ENCODE data around the gene NXPH3.
A peak's percentile ranks its signal among the peaks of the same experiment; 100 is the strongest.
"Not testable (repeated sequence)": the region's sequence is repeated elsewhere in the genome, so short reads cannot be mapped to it uniquely, and the experiment has no call there.

NXPH3 gene

DNA sequence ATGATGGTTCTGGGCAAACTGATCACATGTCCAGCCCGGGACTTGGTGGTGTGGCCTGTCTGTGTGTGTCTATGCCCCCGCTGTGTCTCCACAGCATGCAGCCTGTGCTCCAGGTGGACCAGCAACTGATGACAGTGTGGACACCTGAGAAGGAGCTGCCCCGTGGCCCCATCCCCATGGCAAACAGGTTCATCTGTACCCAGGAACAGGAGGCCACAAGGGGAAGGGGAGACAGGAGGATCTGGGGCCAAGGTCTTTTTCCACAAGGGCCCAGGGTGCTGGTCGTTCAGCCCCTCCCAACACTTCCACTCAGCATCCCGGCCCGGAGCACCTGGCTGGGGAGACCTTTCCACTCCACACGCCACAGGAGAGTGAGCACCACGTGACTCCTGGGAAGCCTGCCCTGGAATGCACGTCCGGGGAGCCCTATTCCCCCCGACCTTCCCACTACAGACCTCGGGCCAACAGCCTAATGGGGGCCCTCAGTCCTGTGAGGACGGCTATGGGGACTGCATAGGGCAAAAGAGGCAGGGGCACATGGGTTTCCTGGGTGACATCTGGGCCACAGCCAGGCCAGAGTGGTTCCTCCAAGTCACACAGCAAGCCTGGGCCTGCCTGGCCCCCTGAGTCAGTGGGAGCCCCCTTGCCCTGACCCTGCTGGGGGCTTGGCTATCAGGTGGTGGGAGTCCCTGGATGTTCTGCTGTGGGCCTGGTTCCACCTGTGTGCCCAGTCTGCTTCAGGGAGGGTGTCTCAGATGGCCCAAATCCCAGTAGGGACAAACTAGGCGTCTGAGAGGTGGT, 20.8 kb upstream of the NXPH3 start:
- no peak for DNase-seq

GRCh38 chr17:49555495-49556222, 20.0 kb upstream of the NXPH3 start:
- DNase-seq, result no peak

DNA sequence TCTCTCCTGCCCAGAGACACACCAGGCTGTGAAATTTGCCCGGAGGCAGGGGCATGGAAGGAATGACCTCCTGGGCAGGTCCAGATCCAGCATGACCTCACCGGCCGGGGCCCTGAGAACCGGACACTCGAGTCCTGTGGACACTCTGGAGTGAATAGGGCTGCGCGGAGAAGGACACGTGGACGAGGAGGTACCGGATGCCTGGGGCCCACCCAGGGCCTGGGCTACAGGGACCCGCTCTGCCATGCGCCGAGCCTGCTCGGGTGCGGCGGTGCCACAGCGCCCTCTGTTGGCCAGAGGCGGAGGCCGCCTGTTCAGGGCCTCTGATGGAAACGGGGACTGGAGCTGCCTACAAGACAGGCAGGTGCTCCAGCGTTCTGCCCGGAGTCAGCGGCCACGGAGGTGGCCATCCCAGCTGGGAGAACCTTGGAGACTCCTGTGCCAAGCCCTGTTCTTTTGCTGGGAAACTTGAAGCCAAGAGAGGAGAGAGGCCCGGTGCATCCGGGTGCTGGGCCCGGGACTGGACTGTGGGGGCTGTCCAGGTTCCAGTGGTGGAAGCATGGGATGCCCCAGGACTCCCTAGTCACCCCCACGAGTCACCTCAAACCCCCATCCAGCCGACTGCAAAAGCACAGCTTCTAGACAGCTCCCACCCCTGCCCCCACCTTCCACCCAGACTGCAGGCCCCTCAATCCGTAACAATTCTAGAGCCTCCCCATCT, 19.3 kb upstream of the NXPH3 start:
- DNase-seq, result peak; percentile 38

DNA sequence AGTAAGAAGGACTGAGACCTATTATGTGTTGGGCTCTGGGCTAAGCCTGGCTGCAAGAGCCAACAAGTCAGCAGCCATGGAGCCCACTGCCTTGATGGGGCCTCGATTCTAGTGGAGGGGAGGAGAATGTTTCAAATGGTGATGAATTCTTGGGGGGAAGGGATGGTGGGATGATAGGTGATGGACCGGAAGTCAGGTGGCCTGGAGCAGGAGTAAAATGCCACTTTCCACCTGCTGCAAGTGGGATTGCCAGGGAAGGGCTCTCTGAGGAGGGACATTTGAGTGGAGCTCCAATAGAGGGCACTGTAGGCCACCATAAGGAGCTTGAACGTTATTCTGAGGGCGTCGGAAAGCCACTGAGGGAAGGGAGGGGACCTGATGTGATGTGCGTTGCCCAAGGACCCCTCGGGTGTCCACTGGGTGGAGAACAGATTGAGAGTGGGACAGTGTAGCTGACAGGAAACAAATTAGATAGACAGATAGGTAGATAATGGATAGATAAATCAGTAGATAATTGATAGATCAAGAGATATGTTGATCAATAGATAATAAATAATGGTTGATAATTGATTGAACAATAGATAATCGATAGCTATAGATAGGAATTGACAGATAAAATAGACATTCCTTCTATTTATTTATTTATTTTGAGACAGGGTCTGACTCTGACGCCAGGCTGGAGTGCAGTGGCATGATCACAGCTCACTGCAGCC, 18.2 kb upstream of the NXPH3 start:
- no peak for DNase-seq

- DNase-seq, result no peak
Measured at GRCh38 chr17:49564638-49565037, 11.0 kb upstream of the NXPH3 start.

DNA sequence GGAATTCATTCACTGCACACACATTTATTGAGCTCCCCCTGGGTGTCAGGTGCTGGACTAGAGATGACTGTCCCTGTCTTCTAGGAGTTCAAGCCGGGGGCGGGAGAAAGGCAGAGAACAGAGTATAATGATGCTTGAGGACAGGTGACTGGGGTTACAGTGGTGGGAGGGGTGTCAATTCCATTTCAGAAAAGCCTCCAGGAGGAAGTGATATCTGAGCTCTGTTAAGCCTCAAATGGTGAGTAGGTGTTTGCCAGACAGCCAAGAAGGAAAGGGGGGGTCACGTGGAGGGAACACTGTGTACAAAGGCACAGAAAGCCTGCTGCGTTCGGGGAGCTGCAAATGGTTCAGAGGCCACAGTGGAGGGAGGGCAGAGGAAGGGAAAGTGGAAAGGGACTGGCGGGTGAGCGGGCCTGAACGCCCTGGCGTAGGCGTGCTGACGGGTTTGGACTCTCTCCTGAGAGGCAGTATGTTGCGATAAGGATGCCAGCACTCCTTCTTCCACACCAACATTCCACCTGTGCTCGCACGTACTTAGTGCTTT, 9.7 kb upstream of the NXPH3 start:
- no peak for DNase-seq

DNA sequence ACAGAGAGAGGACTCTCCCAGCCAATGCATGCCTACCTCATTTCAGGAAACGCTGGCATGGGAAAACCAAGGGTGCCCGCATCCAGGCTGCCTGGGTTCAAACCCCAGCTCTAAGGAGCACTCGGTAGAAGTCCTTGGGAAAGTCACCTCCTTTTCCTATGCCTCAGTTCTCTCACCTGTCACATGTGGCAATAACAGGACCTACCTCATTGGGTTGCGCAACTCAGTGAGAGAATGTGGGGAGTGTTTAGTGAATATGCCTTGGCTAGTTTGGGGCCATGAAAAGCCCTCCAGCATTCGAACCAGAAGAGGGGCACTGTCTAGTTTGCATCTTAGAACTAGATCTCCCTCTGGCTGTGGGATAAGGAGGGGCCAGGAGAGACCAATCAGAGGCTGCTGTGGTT, 9.0 kb upstream of the NXPH3 start:
- no peak for DNase-seq

GRCh38 chr17:49567104-49567521, 8.6 kb upstream of the NXPH3 start:
- DNase-seq, result no peak

- DNase-seq, result peak; percentile 88
Measured at GRCh38 chr17:49567871-49568694, 7.6 kb upstream of the NXPH3 start.

- DNase-seq, result not testable (repeated sequence)
Measured at GRCh38 chr17:49568695-49569047, 7.0 kb upstream of the NXPH3 start.

DNA sequence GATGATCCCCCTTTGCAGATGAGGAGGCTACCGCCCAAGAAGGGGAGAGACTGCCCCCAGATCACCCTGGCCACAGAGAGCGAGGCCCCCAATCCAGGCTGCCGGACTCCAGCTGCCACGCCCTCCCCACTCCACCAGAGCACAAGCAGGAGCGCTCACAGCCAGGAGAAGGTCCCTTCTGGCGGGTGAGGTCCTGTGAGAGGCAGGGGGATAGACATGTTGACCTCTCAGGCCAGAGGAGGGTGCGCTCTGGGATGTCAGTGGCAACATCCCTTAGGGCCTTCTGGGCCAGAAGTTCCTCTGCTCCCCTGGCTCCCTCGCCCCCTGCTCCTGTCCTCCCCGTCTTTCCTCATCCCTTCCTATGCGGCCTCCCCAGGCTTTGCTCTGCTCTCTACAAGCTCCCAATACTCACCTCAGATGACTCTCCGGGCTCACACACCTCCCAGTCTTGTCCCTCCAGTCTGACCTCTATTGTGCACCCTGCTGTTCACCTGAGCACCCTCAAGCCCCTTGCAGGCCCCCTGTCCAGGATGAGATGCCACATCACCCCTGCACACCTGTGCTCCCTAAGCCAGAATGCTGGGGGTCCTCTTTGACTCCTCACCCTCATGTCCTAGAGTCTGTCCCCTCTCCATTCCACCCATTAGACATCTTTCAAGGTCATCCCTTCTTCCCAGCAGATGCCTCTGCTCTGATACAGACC, 5.0 kb upstream of the NXPH3 start:
- DNase-seq, result no peak

- DNase-seq, result no peak
Measured at GRCh38 chr17:49571283-49571682, 4.4 kb upstream of the NXPH3 start.

DNA sequence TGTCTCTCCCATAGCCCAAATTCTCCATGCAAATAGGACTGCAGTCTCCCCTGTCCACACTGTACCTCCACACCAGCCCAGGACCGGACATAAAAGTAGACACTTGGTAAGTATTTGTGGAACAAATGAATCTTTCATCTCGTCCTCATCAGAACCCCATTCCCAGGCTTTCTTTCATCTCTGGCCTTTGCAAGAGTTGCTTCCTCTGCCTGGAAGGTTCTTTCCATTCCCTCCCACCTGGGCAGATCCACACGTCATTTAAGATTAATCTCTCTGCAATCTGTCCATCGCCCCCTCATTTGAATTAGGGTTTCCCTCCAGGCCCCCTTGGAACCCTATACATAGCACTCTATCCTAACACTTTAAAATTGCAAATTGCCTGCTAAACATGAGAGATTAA, 3.9 kb upstream of the NXPH3 start:
- DNase-seq, result no peak

DNA sequence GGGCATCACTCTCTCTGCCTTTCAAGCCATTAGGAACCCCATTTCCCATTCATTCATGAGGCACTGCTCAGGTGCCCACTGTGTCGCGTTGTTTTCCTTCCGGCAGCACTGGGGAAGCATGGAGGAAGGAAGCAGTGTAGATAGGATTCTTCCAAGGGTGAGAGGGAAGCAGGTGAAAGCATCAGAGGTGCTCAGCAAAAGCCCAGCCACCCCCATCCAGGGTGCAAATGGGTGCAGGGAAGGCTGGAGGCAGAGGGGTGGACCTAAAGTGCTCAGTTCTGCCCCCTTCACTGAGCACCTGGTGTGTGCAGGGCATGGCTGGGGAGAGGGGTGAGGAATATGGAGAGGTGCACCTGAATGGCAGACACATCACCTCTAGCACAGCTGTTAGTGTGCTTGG, 3.4 kb upstream of the NXPH3 start:
- no peak for DNase-seq

- no peak for DNase-seq
Measured at GRCh38 chr17:49572806-49573420, 2.8 kb upstream of the NXPH3 start.

DNA sequence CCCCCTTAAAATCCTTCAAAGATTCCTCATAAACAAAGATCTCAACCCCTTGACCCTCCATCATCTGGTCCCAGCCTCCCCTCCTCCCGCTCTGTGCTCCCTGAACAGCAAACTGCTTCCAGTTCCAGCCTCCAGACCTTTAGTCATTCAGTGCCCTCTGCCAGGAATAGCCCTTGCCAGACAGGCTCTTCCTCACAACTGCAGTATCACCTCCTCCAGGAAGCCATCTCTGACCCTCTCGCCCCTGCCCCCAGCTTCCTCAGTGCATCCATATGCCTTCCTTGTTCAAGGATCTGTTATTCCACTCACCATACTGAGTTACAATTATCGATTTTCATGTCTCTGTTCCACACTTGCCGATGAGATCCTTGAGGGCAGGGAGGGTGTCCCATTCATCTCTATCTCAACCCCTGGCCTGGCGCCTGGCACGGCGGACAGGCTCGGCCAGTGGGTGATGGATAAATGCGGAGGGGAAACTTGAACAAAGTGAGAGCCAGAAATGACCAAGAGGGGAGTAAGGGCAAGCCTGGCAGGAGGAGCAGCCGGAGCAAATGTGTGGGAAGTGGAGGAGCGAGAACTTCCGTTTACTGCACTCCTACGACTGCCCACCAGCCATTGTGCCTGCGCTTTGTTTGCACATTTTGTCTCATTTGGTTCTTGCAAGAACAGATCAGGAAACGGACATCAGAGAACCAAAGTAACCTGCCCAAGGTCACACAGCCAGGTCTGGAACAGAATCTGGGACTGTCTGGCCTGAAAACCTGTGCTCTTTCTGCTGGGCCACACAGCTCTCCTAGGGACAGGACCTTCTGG, 2.0 kb upstream of the NXPH3 start:
- no peak for DNase-seq

DNA sequence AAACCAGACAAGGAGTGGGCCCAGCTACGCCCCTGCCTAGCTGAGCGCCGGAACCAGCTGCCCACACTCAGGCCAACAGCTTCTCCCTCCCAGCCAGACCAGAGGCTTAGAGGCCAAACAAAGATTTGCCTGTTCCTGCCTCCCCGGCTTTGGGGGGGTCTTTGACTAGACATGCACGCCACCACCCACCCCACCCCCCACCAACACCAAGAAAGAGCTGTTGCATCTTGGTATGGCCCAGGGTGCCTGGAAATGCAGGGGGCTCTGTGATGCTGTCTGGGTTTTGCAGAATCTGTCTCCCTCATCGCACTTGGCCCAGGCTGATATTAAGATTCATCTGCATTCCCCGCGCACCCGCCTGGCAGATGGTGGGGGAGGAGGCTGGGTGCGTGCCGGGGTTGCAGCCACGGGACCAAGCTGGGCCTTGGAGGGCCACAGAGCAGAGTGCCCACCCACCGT, 1.3 kb upstream of the NXPH3 start:
- DNase-seq, result no peak

GRCh38 chr17:49574945-49575678, 559 bp upstream of the NXPH3 start:
- DNase-seq, result no peak

Data from KG1 (cell line).